Stomach (tissue), 4 donors: ENCODE data around the gene NBEAL2.

Experiments used
- POLR2A ChIP-seq, 4 donors: fragments of 450-650 bp; IDR thresholded peaks; one replicate each; pipeline ENCODE4 v1.6.1; 2016; ENCODE audit warnings: antibody characterized with exemption in 4 of 4, control low read depth in 2 of 4, mild to moderate bottlenecking in 1 of 4, moderate library complexity in 1 of 4
- TF ChIP-seq, protein P1 (sequence below), 7 experiments: fragments of 450-650 bp in 4 of 7; fragments of 200-600 bp in 3 of 7; sonication (generic) in 3 of 7; IDR thresholded peaks; one replicate each; pipeline ENCODE4 v1.5.1; 2016 to 2019; ENCODE audit warnings: antibody characterized with exemption in 7 of 7, control low read depth in 2 of 7, mild to moderate bottlenecking in 1 of 7

- TF ChIP-seq, protein P1, sequence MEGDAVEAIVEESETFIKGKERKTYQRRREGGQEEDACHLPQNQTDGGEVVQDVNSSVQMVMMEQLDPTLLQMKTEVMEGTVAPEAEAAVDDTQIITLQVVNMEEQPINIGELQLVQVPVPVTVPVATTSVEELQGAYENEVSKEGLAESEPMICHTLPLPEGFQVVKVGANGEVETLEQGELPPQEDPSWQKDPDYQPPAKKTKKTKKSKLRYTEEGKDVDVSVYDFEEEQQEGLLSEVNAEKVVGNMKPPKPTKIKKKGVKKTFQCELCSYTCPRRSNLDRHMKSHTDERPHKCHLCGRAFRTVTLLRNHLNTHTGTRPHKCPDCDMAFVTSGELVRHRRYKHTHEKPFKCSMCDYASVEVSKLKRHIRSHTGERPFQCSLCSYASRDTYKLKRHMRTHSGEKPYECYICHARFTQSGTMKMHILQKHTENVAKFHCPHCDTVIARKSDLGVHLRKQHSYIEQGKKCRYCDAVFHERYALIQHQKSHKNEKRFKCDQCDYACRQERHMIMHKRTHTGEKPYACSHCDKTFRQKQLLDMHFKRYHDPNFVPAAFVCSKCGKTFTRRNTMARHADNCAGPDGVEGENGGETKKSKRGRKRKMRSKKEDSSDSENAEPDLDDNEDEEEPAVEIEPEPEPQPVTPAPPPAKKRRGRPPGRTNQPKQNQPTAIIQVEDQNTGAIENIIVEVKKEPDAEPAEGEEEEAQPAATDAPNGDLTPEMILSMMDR (IDR thresholded peaks at IDR 0.05): no peak
- TF ChIP-seq POLR2A (IDR thresholded peaks at IDR 0.05): no peak
Measured at GRCh38 chr3:46933261-46933660, 46.2 kb upstream of the NBEAL2 start.
